ENCODE data around the gene DYRK2.

GRCh38 chr12:67667276-67668073, 18.9 kb downstream of the DYRK2 start:
- TF ChIP-seq CTCF (conservative IDR thresholded peaks at IDR 0.05 in 1 of 2, IDR thresholded peaks at IDR 0.05 in 1 of 2; ENCODE audit: extremely low read depth in 1 of 2, insufficient read depth in 1 of 2, low read depth in 1 of 2, low read length in 2 of 2), result no peak
- no peak for TF ChIP-seq EZH2 (IDR thresholded peaks at IDR 0.05; ENCODE audit: borderline replicate concordance, low read length)
